ENCODE data around the gene GEMIN7. TPM values are rescaled to one million over a fixed set of nuclear protein-coding genes. Genes with fewer than 3 reads are reported as not detected.

Gene GEMIN7
- total and polyA plus RNA-seq, 9 donors, result 13.8 to 25.3 (median 21.4) TPM

- DNase-seq, result peak; percentile 90
- WGBS (ENCODE audit: insufficient coverage), result 22% methylated on average over 4 of the region's 17 CpGs
Measured at GRCh38 chr19:45137179-45137761, 58.2 kb downstream of the GEMIN7 start.

GRCh38 chr19:45138303-45138751 is 59.3 kb downstream of the GEMIN7 start:
- Histone ChIP-seq H3K27ac (ENCODE audit: low read length) (peak overlapping the region; percentile 85), H3K27me3 (ENCODE audit: control insufficient read depth, insufficient read depth, low read length) (no peaks in the 10 kb centered on the region), H3K4me1 (ENCODE audit: control insufficient read depth, insufficient read depth, low read length) (peaks cover 32% of the 10 kb centered on the region), H3K36me3 (ENCODE audit: control insufficient read depth, insufficient read depth, low read length) (peaks cover 29% of the 10 kb centered on the region), H3K9me3 (replicated peaks; ENCODE audit: control insufficient read depth, low read depth, low read length) (no peaks in the 10 kb centered on the region), H3K4me3 (ENCODE audit: low read length) (no peak overlapping the region)
- 64% methylated on average over 7 of the region's 11 CpGs for WGBS (ENCODE audit: insufficient coverage)
- DNase-seq, result no peak

More at GRCh38 chr19:45137179-45137761, 58.2 kb downstream of the GEMIN7 start:
- no peaks in the 10 kb centered on the region for H3K9me3 ChIP-seq (replicated peaks; ENCODE audit: control insufficient read depth, low read depth, low read length)
- H3K4me1 ChIP-seq (ENCODE audit: control insufficient read depth, insufficient read depth, low read length), result peaks cover 32% of the 10 kb centered on the region
- H3K36me3 ChIP-seq (ENCODE audit: control insufficient read depth, insufficient read depth, low read length), result peaks cover 23% of the 10 kb centered on the region
- no peaks in the 10 kb centered on the region for H3K27me3 ChIP-seq (ENCODE audit: control insufficient read depth, insufficient read depth, low read length)
- H3K27ac ChIP-seq (ENCODE audit: low read length), result peak overlapping the region; percentile 85
- no peak overlapping the region for H3K4me3 ChIP-seq (ENCODE audit: low read length)

GRCh38 chr19:45139286-45140143 is 60.5 kb downstream of the GEMIN7 start:
- Histone ChIP-seq H3K4me1 (ENCODE audit: control insufficient read depth, insufficient read depth, low read length) (peaks cover 32% of the 10 kb centered on the region), H3K27me3 (ENCODE audit: control insufficient read depth, insufficient read depth, low read length) (no peaks in the 10 kb centered on the region), H3K36me3 (ENCODE audit: control insufficient read depth, insufficient read depth, low read length) (peaks cover 39% of the 10 kb centered on the region), H3K9me3 (replicated peaks; ENCODE audit: control insufficient read depth, low read depth, low read length) (no peaks in the 10 kb centered on the region), H3K4me3 (ENCODE audit: low read length) (no peak overlapping the region), H3K27ac (ENCODE audit: low read length) (no peak overlapping the region)
- no peak for DNase-seq
- 96% methylated on average over 19 of the region's 24 CpGs for WGBS (ENCODE audit: insufficient coverage)

GRCh38 chr19:45140144-45140503 is 61.1 kb downstream of the GEMIN7 start:
- peaks cover 32% of the 10 kb centered on the region for H3K4me1 ChIP-seq (ENCODE audit: control insufficient read depth, insufficient read depth, low read length)
- H3K36me3 ChIP-seq (ENCODE audit: control insufficient read depth, insufficient read depth, low read length), result peaks cover 42% of the 10 kb centered on the region
- WGBS (ENCODE audit: insufficient coverage), result 94% methylated on average over 3 of the region's 8 CpGs
- no peak for DNase-seq
- H3K4me3 ChIP-seq (ENCODE audit: low read length), result no peak overlapping the region
- H3K27me3 ChIP-seq (ENCODE audit: control insufficient read depth, insufficient read depth, low read length), result no peaks in the 10 kb centered on the region
- H3K27ac ChIP-seq (ENCODE audit: low read length), result no peak overlapping the region
- no peaks in the 10 kb centered on the region for H3K9me3 ChIP-seq (replicated peaks; ENCODE audit: control insufficient read depth, low read depth, low read length)

- Histone ChIP-seq H3K27me3 (ENCODE audit: control insufficient read depth, insufficient read depth, low read length) (no peaks in the 10 kb centered on the region), H3K4me3 (ENCODE audit: low read length) (no peak overlapping the region), H3K9me3 (replicated peaks; ENCODE audit: control insufficient read depth, low read depth, low read length) (no peaks in the 10 kb centered on the region), H3K27ac (ENCODE audit: low read length) (no peak overlapping the region), H3K4me1 (ENCODE audit: control insufficient read depth, insufficient read depth, low read length) (peaks cover 30% of the 10 kb centered on the region), H3K36me3 (ENCODE audit: control insufficient read depth, insufficient read depth, low read length) (peaks cover 43% of the 10 kb centered on the region)
- DNase-seq, result no peak
- 92% methylated on average over 11 of the region's 11 CpGs for WGBS (ENCODE audit: insufficient coverage)
Measured at GRCh38 chr19:45140533-45140932, 61.5 kb downstream of the GEMIN7 start.

Other genes with a start within 250 kb of the GEMIN7 start
- 38.4 TPM for gene NECTIN2, start 233.0 kb upstream of the GEMIN7 start, total RNA-seq
- gene NECTIN2, start 233.0 kb upstream of the GEMIN7 start, polyA plus RNA-seq (ENCODE audit: insufficient read depth in 1 of 8, insufficient read length in 8 of 8, low replicate concordance in 1 of 8), result 10 to 100 TPM; 48.7 to 61.8 (median 54.7) TPM
- gene TOMM40, start 188.0 kb upstream of the GEMIN7 start, total RNA-seq, result 24.3 TPM
- 10 to 100 TPM; 35.9 to 41.8 (median 37.0) TPM for gene TOMM40, start 188.0 kb upstream of the GEMIN7 start, polyA plus RNA-seq (ENCODE audit: insufficient read depth in 1 of 8, insufficient read length in 8 of 8, low replicate concordance in 1 of 8)
- gene APOE, start 173.5 kb upstream of the GEMIN7 start, total RNA-seq, result 56.7 TPM
- 10 to 100 TPM; 32.7 to 62.3 (median 43.9) TPM for gene APOE, start 173.5 kb upstream of the GEMIN7 start, polyA plus RNA-seq (ENCODE audit: insufficient read depth in 1 of 8, insufficient read length in 8 of 8, low replicate concordance in 1 of 8)
- gene APOC1, start 164.7 kb upstream of the GEMIN7 start, total RNA-seq, result 25.0 TPM
- gene APOC1, start 164.7 kb upstream of the GEMIN7 start, polyA plus RNA-seq (ENCODE audit: insufficient read depth in 1 of 8, insufficient read length in 8 of 8, low replicate concordance in 1 of 8), result 10 to 100 TPM; 13.5 to 25.2 (median 15.7) TPM
- not detected for gene APOC4, start 137.0 kb upstream of the GEMIN7 start, total RNA-seq
- not detected for gene APOC4, start 137.0 kb upstream of the GEMIN7 start, polyA plus RNA-seq (ENCODE audit: insufficient read depth in 1 of 8, insufficient read length in 8 of 8, low replicate concordance in 1 of 8)
- gene APOC2, start 133.2 kb upstream of the GEMIN7 start, total RNA-seq, result 0.44 TPM
- 1 to 10 TPM in 3 of 8 donors, under 1 TPM in 2, not detected in 3; 0.33 to 8.8 (median 4.5) TPM for gene APOC2, start 133.2 kb upstream of the GEMIN7 start, polyA plus RNA-seq (ENCODE audit: insufficient read depth in 1 of 8, insufficient read length in 8 of 8, low replicate concordance in 1 of 8)
- gene CLPTM1, start 123.9 kb upstream of the GEMIN7 start, total RNA-seq, result 18.7 TPM
- 10 to 100 TPM; 45.7 to 64.6 (median 57.2) TPM for gene CLPTM1, start 123.9 kb upstream of the GEMIN7 start, polyA plus RNA-seq (ENCODE audit: insufficient read depth in 1 of 8, insufficient read length in 8 of 8, low replicate concordance in 1 of 8)
- 2.0 TPM for gene RELB, start 77.8 kb upstream of the GEMIN7 start, total RNA-seq
- gene RELB, start 77.8 kb upstream of the GEMIN7 start, polyA plus RNA-seq (ENCODE audit: insufficient read depth in 1 of 8, insufficient read length in 8 of 8, low replicate concordance in 1 of 8), result 1 to 10 TPM; 3.8 to 6.0 (median 5.3) TPM
- gene CLASRP, start 40.2 kb upstream of the GEMIN7 start, total RNA-seq, result 22.8 TPM
- gene CLASRP, start 40.2 kb upstream of the GEMIN7 start, polyA plus RNA-seq (ENCODE audit: insufficient read depth in 1 of 8, insufficient read length in 8 of 8, low replicate concordance in 1 of 8), result 10 to 100 TPM; 38.2 to 56.2 (median 45.6) TPM
- gene ZNF296, start 2.8 kb upstream of the GEMIN7 start, total RNA-seq, result 0.13 TPM
- gene ZNF296, start 2.8 kb upstream of the GEMIN7 start, polyA plus RNA-seq (ENCODE audit: insufficient read depth in 1 of 8, insufficient read length in 8 of 8, low replicate concordance in 1 of 8), result 1 to 10 TPM in 3 of 8 donors, under 1 TPM in 5; 0.29 to 1.5 (median 0.80) TPM
- 20.4 TPM for gene PPP1R37, start 13.9 kb downstream of the GEMIN7 start, total RNA-seq
- 10 to 100 TPM; 19.4 to 29.3 (median 24.7) TPM for gene PPP1R37, start 13.9 kb downstream of the GEMIN7 start, polyA plus RNA-seq (ENCODE audit: insufficient read depth in 1 of 8, insufficient read length in 8 of 8, low replicate concordance in 1 of 8)
- gene NKPD1, start 81.7 kb downstream of the GEMIN7 start, total RNA-seq, result 0.13 TPM
- gene NKPD1, start 81.7 kb downstream of the GEMIN7 start, polyA plus RNA-seq (ENCODE audit: insufficient read depth in 1 of 8, insufficient read length in 8 of 8, low replicate concordance in 1 of 8), result under 1 TPM; 0.12 to 0.38 (median 0.17) TPM
- 18.4 TPM for gene TRAPPC6A, start 99.0 kb downstream of the GEMIN7 start, total RNA-seq
- gene TRAPPC6A, start 99.0 kb downstream of the GEMIN7 start, polyA plus RNA-seq (ENCODE audit: insufficient read depth in 1 of 8, insufficient read length in 8 of 8, low replicate concordance in 1 of 8), result 10 to 100 TPM; 18.4 to 31.6 (median 25.1) TPM
- gene BLOC1S3, start 99.5 kb downstream of the GEMIN7 start, total RNA-seq, result 1.8 TPM
- 1 to 10 TPM; 5.2 to 8.4 (median 7.3) TPM for gene BLOC1S3, start 99.5 kb downstream of the GEMIN7 start, polyA plus RNA-seq (ENCODE audit: insufficient read depth in 1 of 8, insufficient read length in 8 of 8, low replicate concordance in 1 of 8)
- 1.9 TPM for gene EXOC3L2, start 166.1 kb downstream of the GEMIN7 start, total RNA-seq
- 1 to 10 TPM in 7 of 8 donors, under 1 TPM in 1; 0.93 to 2.0 (median 1.6) TPM for gene EXOC3L2, start 166.1 kb downstream of the GEMIN7 start, polyA plus RNA-seq (ENCODE audit: insufficient read depth in 1 of 8, insufficient read length in 8 of 8, low replicate concordance in 1 of 8)
- gene MARK4, start 172.0 kb downstream of the GEMIN7 start, total RNA-seq, result 11.1 TPM
- 10 to 100 TPM; 29.0 to 38.9 (median 35.8) TPM for gene MARK4, start 172.0 kb downstream of the GEMIN7 start, polyA plus RNA-seq (ENCODE audit: insufficient read depth in 1 of 8, insufficient read length in 8 of 8, low replicate concordance in 1 of 8)
- 2,005 TPM for gene CKM, start 243.6 kb downstream of the GEMIN7 start, total RNA-seq
- 1,000 to 10,000 TPM; 1,629 to 3,729 (median 3,028) TPM for gene CKM, start 243.6 kb downstream of the GEMIN7 start, polyA plus RNA-seq (ENCODE audit: insufficient read depth in 1 of 8, insufficient read length in 8 of 8, low replicate concordance in 1 of 8)

Measured in muscle of leg (tissue), 11 donors.